WERI-Rb-1 (cell line): Measurements from ENCODE around the gene IFITM2.
"Not testable (repeated sequence)": the region's sequence is repeated elsewhere in the genome, so short reads cannot be mapped to it uniquely, and the experiment has no call there.

Source experiments
- DNase-seq: peaks from one replicate; pipeline ENCODE4 v3.0.0-alpha.2; 2020
- H3K27ac ChIP-seq: fragments of 250-450 bp; sonication (Bioruptor Pico); 2 replicates; pipeline ENCODE4 v1.5.1; 2020; ENCODE audit warnings: mild to moderate bottlenecking, moderate library complexity
- H3K27me3 ChIP-seq: fragments of 250-450 bp; sonication (Bioruptor Pico); 2 replicates; pipeline ENCODE4 v1.5.1; 2021; ENCODE audit warnings: mild to moderate bottlenecking, low read depth, moderate library complexity; ENCODE audit not compliant: insufficient read depth, severe bottlenecking
- H3K36me3 ChIP-seq: fragments of 250-450 bp; sonication (Bioruptor Pico); 2 replicates; pipeline ENCODE4 v1.5.1; 2020; ENCODE audit warnings: mild to moderate bottlenecking, moderate library complexity
- H3K4me3 ChIP-seq: 2 replicates; pipeline ENCODE4 v1.5.1; 2011; ENCODE audit warnings: low read depth, mild to moderate bottlenecking, control low read depth, low read length
- H3K9me3 ChIP-seq: fragments of 250-450 bp; sonication (Bioruptor Pico); 2 replicates; pipeline ENCODE4 v1.5.1; 2021; ENCODE audit warnings: mild to moderate bottlenecking, moderate library complexity; ENCODE audit not compliant: severe bottlenecking
- TF ChIP-seq, protein P1 (sequence below): IDR thresholded peaks from 2 replicates; pipeline ENCODE4 v1.5.1; 2011; ENCODE audit warnings: low read depth, mild to moderate bottlenecking, control low read depth, inconsistent platforms, low read length

The IFITM2 gene

DNA sequence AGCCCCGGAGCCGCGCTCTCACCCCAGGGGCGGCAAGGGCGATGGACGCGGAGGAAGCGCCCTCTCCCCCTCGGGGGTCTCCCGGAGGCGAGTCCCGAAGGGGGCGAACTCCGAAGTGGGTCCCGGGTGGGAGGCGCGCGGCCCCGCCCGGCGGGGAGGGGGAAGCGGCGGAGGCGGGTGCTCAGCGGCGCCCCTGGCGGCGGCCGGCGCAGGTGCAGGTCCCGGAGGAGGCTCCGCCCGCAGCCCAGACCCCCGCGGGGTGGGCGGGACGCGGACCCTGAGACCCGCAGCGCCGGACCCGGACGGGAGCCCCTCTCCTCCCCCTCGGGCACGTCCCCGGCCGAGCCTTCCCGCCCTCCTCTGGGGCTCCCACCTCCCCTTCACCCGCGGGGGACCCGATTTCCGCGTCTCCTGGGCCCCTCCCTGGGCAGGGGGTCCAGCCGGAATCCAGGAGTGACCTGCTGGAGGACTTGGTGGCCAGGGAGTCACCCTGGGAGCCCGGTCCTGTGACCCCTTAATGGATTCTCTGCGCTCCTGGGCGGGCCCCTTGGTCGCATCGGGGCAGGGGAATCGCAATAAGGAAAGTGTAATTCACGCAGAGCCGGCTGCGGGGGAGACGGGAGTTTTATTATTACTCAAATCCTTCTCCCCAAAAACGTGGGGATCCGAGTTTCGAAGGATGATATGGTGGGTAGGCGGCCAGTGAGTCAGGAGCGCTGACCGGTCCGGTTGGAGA lies 3.6 kb downstream of the IFITM2 start:
- not testable (repeated sequence) for H3K36me3 ChIP-seq, H3K4me3 ChIP-seq, H3K9me3 ChIP-seq, H3K27ac ChIP-seq, H3K27me3 ChIP-seq, DNase-seq

GRCh38 chr11:312092-312816 lies 4.6 kb downstream of the IFITM2 start:
- Histone ChIP-seq H3K27ac (no peak overlapping the region), H3K9me3 (no peaks in the 10 kb centered on the region), H3K27me3 (no peaks in the 10 kb centered on the region), H3K4me3 (no peak overlapping the region), H3K36me3 (no peaks in the 10 kb centered on the region)
- DNase-seq, result no peak
- TF ChIP-seq, protein P1, sequence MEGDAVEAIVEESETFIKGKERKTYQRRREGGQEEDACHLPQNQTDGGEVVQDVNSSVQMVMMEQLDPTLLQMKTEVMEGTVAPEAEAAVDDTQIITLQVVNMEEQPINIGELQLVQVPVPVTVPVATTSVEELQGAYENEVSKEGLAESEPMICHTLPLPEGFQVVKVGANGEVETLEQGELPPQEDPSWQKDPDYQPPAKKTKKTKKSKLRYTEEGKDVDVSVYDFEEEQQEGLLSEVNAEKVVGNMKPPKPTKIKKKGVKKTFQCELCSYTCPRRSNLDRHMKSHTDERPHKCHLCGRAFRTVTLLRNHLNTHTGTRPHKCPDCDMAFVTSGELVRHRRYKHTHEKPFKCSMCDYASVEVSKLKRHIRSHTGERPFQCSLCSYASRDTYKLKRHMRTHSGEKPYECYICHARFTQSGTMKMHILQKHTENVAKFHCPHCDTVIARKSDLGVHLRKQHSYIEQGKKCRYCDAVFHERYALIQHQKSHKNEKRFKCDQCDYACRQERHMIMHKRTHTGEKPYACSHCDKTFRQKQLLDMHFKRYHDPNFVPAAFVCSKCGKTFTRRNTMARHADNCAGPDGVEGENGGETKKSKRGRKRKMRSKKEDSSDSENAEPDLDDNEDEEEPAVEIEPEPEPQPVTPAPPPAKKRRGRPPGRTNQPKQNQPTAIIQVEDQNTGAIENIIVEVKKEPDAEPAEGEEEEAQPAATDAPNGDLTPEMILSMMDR, result no peak

GRCh38 chr11:313304-313786 lies 5.7 kb downstream of the IFITM2 start:
- no peak for DNase-seq
- H3K4me3 ChIP-seq, result no peak overlapping the region
- no peaks in the 10 kb centered on the region for H3K9me3 ChIP-seq
- H3K36me3 ChIP-seq, result no peaks in the 10 kb centered on the region
- no peak overlapping the region for H3K27ac ChIP-seq
- no peaks in the 10 kb centered on the region for H3K27me3 ChIP-seq
- TF ChIP-seq, protein P1, result no peak

DNA sequence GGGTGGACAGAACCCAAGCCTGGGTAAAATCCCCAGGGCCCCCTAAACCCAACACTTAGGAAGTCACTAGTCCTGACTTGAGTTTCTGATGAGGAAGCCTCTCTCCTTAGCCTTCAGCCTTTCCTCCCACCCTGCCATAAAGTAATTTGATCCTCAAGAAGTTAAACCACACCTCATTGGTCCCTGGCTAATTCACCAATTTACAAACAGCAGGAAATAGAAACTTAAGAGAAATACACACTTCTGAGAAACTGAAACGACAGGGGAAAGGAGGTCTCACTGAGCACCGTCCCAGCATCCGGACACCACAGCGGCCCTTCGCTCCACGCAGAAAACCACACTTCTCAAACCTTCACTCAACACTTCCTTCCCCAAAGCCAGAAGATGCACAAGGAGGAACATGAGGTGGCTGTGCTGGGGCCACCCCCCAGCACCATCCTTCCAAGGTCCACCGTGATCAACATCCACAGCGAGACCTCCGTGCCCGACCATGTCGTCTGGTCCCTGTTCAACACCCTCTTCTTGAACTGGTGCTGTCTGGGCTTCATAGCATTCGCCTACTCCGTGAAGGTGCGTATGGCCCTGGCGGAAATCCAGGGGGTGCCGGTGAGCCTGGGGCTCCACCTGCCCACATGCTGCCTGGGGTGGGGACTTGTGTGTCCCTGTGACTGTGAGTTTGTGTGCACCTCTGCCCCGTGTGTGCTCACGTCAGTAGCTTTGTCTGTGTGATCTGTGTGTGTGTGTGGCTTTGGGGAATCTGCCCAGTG lies 6.4 kb downstream of the IFITM2 start, which contains the start of gene IFITM1:
Gene IFITM1, plus strand, starts transcription at position 254 of the 767 bp plus-strand sequence. Its CDS starts 131 bp downstream, at position 385.
- no peak within 1 kb of the TSS for H3K27ac ChIP-seq
- no peaks in the 10 kb centered on the region for H3K27me3 ChIP-seq
- DNase-seq, result no peak
- TF ChIP-seq, protein P1, result no peak
- no peaks in the 10 kb centered on the region for H3K36me3 ChIP-seq
- H3K4me3 ChIP-seq, result no peak within 1 kb of the TSS
- H3K9me3 ChIP-seq, result no peaks in the 10 kb centered on the region

GRCh38 chr11:314554-314875 lies 6.9 kb downstream of the IFITM2 start:
- H3K9me3 ChIP-seq, H3K27ac ChIP-seq, H3K4me3 ChIP-seq, H3K27me3 ChIP-seq, DNase-seq, H3K36me3 ChIP-seq: not testable (repeated sequence)

- TF ChIP-seq, protein P1, result no peak
- no peak for DNase-seq
- Histone ChIP-seq H3K27ac (no peak overlapping the region), H3K4me3 (no peak overlapping the region), H3K27me3 (no peaks in the 10 kb centered on the region), H3K9me3 (no peaks in the 10 kb centered on the region), H3K36me3 (no peaks in the 10 kb centered on the region)
These were observed 7.5 kb downstream of the IFITM2 start for GRCh38 chr11:315051-315481.
